Stimulated activated CD4-positive, alpha-beta T cell treated with anti-CD3 and anti-CD28 coated beads, Interleukin-4, amount 100 ng/mL, for 4 hours (primary cell): ENCODE results near the gene FCRLB.
"Not testable (repeated sequence)": the region's sequence is repeated elsewhere in the genome, so short reads cannot be mapped to it uniquely, and the experiment has no call there.

Source experiments
- DNase-seq, 2 experiments: peaks; one replicate each; pipeline ENCODE4 v3.0.0-alpha.2; 2020

FCRLB gene, protein sequence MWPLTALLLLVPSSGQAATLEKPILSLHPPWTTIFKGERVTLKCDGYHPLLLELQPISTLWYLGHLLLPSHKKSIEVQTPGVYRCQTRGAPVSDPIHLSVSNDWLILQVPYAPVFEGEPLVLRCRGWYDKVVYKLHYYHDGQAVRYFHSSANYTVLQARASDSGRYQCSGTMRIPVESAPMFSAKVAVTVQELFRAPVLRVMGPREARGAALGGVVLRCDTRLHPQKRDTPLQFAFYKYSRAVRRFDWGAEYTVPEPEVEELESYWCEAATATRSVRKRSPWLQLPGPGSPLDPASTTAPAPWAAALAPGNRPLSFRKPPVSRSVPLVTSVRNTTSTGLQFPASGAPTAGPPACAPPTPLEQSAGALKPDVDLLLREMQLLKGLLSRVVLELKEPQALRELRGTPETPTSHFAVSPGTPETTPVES

DNA sequence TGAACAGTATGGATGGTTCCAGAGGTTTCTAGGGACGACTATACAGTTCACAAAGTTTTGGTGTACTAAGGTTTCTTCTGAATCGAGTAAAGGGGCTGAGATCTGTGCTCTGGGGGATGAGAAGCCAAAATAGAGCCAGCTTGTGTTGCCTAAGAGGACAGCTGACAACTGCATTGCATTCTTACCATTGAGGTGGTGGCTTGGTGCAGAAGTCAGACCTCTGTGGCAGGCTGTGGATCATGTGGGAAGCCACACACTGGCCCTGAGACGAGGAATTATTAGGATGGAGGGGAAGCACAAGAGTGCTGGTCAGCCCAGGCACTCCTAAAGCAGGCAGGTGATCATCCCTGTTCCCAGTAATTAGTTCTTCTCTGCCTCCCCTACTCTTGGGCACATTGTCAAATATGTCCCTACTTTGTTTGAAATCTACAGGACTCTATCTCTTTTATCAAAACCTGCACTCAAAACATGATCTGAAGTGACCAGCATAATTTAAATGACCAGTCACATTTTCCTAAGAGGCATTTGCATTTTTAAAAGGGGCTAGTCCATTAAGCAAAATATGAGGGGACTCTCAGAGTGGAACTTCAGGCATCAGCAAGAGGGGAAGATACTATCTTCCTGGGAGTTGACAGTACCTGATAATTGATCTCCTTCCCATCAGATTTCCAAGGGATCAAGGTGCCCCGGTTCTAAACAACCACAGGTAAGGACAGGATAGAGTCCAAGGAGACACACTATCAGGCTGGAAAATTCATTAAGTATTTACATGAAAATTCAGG lies at the start of gene FCRLB:
Gene FCRLB (plus strand): TSS at position 589 of the 782 bp plus-strand sequence. CDS start 1,129 bp downstream, outside the sequence.
- DNase-seq: no peak

DNA sequence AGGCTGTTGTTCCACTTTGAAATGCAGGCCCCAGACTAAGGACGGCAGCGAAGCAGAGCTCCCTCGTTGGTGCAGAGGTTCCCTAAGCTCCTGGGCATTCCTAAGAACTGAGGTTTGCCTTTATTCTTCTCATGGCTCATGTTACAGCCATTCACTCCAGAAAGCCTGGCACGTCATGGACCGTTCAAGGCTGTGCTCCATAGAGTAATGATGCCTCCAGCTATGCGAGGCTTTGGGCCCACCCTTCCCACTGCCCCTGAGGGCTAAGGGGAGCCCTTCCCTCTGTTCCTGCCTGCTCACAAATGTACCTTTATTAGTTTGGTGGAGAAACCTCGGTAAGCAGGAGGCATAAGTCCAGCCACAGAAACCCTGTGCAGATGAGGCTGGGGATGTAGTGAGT lies 47.9 kb upstream of the FCRLB start:
- DNase-seq: not testable (repeated sequence)

DNA sequence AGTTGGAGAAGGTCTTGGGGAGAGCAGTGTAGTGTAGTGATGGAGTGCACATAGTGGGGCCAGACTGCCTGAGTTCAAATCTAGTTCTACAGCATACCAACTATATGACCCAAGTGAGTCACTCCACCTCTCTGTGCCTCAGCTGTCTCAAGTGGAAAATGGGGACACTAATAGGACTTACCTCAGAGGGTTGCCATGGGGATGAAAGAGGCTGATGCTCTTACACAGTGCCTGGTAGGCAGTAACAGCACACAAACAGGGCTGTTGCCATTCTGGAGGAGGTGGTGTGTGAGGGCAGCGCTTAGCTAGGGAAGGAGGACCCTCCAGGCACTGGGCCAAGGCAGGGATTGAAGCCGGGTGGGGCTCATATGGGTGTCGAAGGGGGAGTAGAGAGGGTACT lies 46.9 kb upstream of the FCRLB start:
- not testable (repeated sequence) for DNase-seq

DNA sequence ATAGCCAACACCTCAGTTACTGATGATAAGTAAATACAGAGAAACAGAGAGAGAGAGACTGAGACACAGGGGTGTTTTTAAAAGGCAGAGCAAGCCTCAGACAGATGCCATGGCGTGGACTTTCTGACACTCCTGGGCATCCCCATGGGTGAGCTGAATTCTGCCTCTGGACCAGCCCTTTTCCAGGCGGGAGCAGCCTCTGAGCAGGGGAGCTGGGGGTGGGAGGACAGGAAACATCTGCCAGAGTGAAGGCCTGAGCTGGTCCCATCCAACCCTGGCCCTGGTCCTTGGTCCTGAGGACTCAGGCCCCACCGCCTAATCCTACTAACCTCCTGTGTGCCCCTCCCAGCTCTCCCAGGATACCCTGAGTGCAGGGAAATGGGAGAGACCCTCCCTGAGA lies 46.4 kb upstream of the FCRLB start:
- DNase-seq: not testable (repeated sequence)

DNA sequence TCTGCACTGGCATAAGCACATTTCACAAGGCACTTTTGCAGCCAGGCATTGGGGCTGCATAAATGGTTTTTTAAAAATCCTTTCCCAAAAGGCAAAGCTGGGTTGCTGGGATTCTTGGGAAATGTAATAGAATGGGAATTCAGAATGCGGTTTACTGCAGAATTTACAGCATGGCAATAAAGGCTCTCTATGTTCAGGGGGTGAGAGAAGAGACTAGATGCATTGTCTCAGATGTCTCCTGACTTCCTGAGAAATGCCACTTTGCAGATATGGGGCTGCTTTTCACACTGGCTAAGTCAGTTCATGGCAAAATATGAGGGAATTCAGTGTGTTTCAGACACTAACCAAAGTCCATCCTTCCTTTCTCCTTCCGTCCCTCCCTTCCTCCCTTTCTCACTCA lies 44.9 kb upstream of the FCRLB start:
- no peak for DNase-seq

DNA sequence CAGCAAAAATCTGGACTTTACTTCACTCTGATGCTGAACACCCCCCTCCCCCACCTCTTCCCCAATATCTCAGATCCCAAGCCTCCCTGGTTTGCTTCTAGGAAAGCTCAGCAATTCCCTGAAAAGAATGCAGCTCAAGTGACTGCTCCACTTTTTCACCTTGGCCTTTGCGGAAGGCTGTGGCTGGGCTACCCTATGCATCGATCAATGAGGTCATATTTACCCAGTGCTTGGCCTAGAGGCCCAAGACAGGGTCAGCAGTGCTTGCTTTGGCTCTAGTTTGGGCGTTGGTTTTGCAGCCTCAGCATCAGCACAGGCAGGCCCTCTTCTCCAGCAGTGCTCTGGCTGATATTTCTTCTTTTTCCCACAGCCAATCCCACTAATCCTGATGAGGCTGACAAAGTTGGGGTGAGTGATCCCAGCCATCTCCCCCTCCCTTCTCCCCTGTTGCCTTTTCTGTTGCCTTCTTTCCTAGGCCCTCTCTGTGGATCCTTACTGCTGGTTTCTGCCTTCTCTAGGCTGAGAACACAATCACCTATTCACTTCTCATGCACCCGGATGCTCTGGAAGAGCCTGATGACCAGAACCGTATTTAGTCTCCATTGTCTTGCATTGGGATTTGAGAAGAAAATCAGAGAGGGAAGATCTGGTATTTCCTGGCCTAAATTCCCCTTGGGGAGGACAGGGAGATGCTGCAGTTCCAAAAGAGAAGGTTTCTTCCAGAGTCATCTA lies 44.2 kb upstream of the FCRLB start:
- no peak for DNase-seq

DNA sequence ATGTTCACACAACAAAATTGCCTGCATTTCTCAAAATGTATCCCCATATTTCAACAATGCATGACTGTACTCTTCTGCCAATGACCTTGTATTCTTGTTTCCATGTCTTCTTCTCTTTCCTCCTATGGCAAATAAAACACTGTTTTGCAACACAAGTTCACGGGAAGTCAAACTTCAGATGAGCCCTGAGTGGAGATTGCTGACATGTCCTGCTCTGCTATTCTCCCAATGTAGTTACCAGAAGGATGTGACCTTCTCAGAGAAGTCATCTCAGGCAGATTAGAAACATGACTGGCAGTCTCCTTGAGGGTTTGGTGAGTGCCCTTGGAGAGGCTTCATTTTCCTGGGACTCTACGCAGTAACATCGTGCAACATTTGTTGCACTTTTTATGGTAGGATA lies 42.8 kb upstream of the FCRLB start:
- no peak for DNase-seq

DNA sequence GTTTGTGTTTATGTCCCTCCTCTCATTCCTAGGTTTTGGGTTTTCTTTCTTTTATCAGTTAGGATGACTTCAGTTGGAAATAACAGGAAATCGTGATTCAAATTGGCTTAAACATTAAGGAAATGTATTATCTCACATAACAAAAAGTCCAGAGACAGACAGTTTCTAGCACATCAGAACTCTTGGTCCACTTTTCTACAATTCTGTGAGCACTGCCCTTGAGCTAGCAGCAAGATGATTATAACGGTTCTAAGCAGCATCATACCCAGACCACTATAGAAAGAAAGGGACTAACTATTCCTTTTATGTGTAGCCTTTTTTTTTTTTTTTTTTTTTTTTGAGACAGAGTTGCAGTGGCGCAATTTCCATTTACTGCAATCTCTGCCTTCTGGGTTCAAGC lies 39.5 kb upstream of the FCRLB start:
- no peak for DNase-seq

DNA sequence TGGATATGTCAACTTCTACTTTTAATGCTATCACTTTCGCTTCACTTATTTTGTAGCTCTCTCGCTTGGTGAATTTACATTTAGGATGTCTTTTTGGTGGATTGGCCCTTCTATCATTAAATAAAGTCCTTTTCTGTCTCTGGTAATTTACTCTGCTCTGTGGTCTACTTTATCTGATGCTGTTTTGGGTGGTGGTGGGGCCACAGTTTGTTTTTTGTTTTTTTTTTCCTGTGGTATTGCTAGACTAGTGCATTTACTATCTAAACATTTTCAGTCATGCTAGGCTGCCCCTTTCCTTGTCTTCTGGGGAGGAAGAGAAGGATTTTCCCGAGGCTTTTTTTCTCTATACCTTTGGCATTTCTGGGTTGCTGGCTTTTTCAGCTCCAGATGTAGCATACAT lies 32.4 kb upstream of the FCRLB start:
- DNase-seq: no peak

DNA sequence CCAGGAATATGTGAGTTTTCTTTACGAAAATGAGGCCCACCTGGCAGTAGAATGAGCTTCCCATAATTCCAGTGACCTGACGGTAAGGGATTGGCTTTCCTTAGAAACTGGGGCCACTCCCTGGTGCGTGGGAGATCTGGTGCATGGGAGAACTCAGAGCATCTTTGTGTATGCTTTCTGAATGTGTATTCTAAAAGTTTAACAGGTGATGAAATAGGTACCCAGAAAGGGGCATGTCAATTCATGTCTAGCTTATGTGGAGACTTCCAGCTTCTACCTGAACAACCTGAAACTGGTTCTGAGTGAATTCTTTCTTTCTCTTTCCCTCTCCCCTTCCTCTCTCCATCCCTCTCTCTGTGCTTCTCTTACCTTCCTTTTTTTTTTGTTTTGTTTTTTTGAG lies 29.5 kb upstream of the FCRLB start:
- DNase-seq: no peak

DNA sequence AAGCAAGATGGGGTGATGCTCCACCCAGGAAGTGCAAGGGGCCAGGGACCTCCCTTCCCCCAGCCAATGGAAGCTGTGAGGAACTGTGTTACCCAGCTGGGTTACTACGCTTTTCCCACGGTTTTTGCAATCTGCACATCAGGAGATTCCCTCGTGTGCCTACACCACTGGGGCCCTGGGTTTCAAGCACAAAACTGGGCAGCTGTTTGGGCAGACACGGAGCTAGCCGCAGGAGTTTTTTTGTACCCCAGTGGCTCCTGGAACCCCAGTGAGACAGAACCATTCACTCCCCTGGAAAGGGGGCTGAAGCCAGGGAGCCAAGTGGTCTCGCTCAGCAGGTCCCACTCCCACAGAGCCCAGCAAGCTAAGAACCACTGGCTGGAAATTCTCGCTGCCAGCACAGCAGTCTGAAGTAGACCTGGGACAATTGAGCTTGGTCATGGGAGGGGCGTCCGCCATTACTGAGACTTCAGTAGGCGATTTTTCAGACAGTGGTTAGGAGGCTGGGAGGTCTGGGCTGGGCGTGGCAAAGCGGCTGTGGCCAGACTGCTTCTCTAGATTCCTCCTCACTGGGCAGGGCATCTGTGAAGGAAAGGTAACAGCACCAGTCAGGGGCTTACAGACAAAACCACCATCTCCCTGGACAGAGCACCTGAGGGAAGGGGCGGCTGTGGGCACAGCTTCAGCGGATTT lies 28.2 kb upstream of the FCRLB start:
- not testable (repeated sequence) for DNase-seq

DNA sequence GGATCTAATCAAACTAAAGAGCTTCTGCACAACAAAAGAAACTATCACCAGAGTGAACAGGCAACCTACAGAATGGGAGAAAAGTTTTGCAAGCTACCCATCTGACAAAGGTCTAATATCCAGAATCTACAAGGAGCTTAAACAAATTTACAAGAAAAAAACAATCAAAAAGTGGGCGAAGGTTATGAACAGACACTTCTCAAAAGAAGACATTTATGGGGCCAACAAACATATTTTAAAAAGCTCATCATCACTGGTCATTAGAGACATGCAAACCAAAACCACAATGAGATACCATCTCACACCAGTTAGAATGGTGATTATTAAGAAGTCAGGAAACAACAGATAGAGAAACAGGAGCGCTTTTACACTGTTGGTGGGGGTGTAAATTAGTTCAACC lies 23.0 kb upstream of the FCRLB start:
- not testable (repeated sequence) for DNase-seq

DNA sequence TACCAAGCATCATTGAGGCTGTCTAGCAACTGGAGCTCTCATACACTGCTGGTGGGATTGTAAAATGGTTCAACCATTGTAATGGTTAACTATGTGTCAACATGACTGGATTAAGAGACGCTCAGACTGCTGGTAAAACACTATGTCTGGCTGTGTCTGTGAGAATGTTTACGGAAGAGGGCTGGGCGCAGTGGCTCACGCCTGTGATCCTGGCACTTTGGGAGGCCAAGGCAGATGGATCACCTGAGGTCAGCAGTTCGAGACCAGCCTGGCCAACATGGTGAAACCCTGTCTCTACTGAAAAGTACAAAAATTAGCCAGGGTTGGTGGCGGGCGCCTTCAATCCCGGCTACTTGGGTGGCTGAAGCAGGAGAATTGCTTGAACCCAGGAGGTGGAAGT lies 19.1 kb upstream of the FCRLB start:
- DNase-seq: no peak

DNA sequence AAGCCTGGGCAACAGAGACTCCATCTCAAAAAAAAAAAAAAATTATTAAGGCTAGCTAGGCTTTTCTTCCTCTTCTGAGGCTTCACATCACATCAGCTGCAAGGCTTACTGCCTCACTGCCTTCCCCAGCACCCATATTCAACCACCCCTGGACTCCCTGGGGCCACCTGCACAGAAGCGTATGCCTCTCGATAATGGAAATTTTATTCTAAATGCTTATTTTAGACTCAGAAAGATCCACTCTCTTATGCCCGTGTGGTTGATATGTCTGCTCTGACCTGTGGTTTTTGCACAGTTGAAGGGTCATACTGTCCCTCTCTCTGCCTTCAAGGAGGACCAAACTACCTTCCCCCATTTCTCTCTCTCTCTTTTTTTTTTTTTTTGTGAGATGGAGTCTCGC lies 15.8 kb upstream of the FCRLB start:
- no peak for DNase-seq

DNA sequence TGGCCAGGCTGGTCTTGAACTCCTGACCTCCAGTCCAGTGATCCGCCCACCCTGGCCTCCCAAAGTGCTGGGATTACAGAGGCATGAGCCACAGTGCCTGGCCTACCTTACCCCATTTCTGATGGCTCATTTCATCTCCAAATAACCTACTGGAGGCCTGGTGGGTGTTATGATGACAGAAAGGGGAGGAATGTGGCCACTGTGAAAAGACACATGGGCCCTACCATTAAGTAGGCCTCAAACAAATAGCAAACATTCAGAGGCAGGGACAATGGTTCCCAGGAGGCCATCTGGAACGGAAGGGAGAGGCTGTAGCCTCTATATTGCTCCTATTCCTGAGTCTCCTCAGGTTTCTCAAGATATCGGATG lies 15.2 kb upstream of the FCRLB start:
- no peak for DNase-seq

DNA sequence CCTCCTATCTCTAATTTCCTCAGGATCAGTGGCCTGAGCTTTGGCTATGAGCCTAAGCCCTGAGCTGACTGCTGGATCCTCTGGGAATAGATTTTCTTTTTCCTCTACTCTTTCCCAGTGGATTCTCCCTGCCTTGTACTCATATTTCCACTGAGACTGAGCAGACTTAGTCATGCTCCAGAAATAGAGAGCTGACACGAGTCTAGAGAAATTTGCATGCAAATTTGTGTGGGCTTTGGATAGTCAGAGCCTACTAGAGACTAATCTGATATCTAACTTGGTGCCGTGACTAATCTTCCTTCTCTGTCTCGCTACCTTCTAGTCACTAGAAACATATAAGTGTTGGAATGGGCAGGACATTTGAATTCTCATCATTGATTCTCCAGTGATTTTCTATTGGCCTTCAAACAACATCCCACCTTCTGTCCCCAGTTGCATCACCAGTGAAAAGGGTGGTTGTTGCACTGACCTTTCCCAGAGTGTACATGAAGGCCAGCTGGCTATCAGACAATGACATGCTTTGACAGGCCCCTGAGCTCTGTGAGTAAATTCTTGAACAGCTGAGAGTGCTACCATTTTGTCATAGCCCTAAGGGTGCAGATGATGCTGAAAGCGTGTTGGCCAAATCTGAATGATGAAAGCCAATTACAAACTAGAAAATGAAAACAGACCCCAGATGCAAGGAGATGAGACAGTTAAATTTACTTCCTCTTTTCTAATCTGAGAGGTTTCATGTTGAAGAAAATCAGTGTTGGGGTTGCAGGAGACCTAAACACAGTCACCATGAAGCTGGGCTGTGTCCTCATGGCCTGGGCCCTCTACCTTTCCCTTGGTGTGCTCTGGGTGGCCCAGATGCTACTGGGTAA lies 14.6 kb upstream of the FCRLB start, which contains the start of gene FCRLA:
Gene FCRLA (plus strand): TSS at position 748 of the 866 bp plus-strand sequence. CDS start 36 bp downstream, at position 784.
- no peak for DNase-seq

DNA sequence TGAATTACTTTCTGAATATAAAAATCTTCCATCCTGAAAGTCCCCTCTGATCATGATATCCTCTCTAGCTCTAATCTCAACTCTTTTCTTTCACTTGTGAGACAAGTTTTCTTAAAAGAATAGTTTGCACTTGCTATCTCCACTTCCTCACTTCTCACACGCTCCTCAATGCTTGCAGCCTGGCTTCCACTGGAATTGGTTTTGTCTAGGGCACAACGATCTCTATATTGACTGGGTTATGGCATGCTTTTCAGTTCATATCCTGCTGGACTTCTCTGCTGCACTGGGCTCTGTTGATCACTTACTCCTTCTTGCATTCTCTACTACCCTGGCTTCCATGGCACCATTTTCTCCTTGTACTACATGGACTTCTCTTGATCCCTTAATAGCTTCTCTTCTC lies 13.8 kb upstream of the FCRLB start:
- no peak for DNase-seq

DNA sequence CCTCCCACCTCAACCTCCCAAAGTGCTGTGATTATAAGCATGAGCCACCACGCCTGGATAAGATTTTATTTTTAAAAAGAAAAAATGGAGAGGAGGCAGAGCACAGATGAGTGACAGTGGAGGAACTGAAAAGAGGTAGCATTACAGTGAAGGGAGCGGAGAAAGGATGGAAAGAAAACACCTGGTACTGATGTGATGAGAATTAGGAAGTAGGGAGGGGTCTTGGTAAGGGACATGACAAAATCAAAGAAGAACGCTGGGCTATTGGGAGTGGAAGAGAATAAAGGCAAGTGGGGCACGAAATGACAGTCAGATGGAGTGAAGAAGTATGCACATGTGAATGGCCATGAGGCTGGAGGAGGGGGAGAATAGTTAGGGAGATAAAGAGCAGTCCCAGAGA lies 12.0 kb upstream of the FCRLB start:
- no peak for DNase-seq

DNA sequence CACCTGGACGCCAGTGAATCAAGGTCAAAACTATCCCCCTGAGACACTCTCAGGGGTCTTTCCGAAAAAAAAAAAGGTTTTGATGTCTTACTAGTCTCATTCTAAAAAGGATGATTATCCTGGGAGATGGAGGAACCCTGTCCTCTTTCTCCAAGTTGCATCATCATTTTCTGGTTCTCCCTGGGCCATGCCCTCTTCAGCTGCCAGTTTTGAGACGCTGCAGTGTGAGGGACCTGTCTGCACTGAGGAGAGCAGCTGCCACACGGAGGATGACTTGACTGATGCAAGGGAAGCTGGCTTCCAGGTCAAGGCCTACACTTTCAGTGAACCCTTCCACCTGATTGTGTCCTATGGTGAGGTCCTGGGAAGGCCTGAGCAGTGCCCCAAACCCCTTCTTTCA lies 10.8 kb upstream of the FCRLB start:
- no peak for DNase-seq

DNA sequence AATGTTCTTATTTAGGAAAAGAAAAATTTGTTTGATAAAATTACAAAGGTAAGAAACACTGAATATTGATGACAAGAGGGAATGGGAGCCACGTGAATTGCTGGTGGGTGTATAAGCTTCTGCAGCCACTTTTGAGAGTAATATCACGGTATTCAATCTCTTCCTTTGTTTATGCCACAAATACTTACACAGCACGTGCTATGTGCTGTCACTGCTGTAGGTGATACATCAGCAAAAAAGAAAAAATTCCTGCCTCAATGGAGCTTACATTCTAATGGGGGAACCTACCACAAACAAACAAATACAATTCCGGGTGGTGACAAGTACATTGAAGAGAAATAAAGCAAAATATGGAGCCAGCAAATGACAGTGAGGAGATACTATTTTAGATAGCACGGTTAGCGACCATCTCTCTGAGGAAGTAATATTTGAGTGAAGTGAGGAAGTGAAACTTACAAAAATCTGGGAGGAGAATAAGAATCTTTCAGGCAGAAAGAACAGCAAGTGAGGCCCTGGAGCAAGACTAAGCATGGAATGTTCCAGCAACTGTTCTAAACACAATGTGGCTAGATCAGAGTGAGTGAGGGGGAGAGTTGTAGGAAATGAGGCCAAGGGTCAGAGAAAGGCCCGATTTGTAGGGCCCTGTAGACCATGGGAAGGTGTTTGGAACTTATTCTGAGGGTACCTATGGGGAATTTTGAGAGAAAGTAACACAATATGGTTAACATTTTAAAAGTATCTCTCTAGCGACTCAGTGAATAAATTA lies 2.6 kb upstream of the FCRLB start:
- DNase-seq: no peak

DNA sequence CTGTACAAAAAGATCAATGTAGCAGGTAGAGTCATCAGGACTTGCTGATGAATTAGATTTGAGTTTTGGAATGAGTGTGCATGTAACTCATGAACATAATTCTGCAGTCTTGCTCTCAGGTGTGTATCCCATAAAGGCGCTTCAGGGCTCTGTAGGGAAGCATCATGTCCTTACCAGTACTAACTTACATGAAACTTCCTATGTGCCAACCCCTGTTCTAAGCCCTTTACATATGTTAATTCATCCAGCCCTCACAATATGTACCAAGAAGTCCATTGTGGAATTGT lies 2.1 kb upstream of the FCRLB start:
- DNase-seq: no peak
